IPS-11a (cell line): Measurements from ENCODE around the gene PRKCB.
"Not testable (repeated sequence)": the region's sequence is repeated elsewhere in the genome, so short reads cannot be mapped to it uniquely, and the experiment has no call there.

Experiments used
- H3K4me3 ChIP-seq: one replicate; pipeline ENCODE4 v1.5.1; 2013; ENCODE audit warnings: low read depth, low read length, control low read depth

The PRKCB gene

GRCh38 chr16:24151482-24151939 is 315.7 kb downstream of the PRKCB start:
- no peak overlapping the region for H3K4me3 ChIP-seq

GRCh38 chr16:24152048-24152447 is 316.3 kb downstream of the PRKCB start:
- H3K4me3 ChIP-seq = not testable (repeated sequence)

- no peak overlapping the region for H3K4me3 ChIP-seq
These were observed 317.0 kb downstream of the PRKCB start for GRCh38 chr16:24152826-24153225.

- H3K4me3 ChIP-seq = no peak overlapping the region
These were observed 321.0 kb downstream of the PRKCB start for GRCh38 chr16:24156777-24157176.

- H3K4me3 ChIP-seq = no peak overlapping the region
These were observed 328.2 kb downstream of the PRKCB start for GRCh38 chr16:24163935-24164334.

- H3K4me3 ChIP-seq = no peak overlapping the region
These were observed 328.6 kb downstream of the PRKCB start for GRCh38 chr16:24164416-24164815.

- H3K4me3 ChIP-seq = no peak overlapping the region
These were observed 329.5 kb downstream of the PRKCB start for GRCh38 chr16:24165273-24165672.

GRCh38 chr16:24166661-24167528 is 331.1 kb downstream of the PRKCB start:
- H3K4me3 ChIP-seq = no peak overlapping the region

GRCh38 chr16:24168856-24169255 is 333.1 kb downstream of the PRKCB start:
- no peak overlapping the region for H3K4me3 ChIP-seq

- H3K4me3 ChIP-seq = no peak overlapping the region
These were observed 334.6 kb downstream of the PRKCB start for GRCh38 chr16:24170407-24170806.

- H3K4me3 ChIP-seq = no peak overlapping the region
These were observed 338.7 kb downstream of the PRKCB start for GRCh38 chr16:24174504-24174903.

GRCh38 chr16:24174957-24175356 is 339.2 kb downstream of the PRKCB start:
- H3K4me3 ChIP-seq = no peak overlapping the region

GRCh38 chr16:24178496-24178895 is 342.7 kb downstream of the PRKCB start:
- H3K4me3 ChIP-seq = no peak overlapping the region

GRCh38 chr16:24180451-24180850 is 344.7 kb downstream of the PRKCB start:
- no peak overlapping the region for H3K4me3 ChIP-seq

- no peak overlapping the region for H3K4me3 ChIP-seq
These were observed 352.3 kb downstream of the PRKCB start for GRCh38 chr16:24188021-24188542.

- H3K4me3 ChIP-seq = no peak overlapping the region
These were observed 353.1 kb downstream of the PRKCB start for GRCh38 chr16:24188751-24189318.

- H3K4me3 ChIP-seq = no peak overlapping the region
These were observed 354.2 kb downstream of the PRKCB start for GRCh38 chr16:24189941-24190340.

GRCh38 chr16:24191876-24192402 is 356.2 kb downstream of the PRKCB start:
- no peak overlapping the region for H3K4me3 ChIP-seq

GRCh38 chr16:24195221-24195620 is 359.4 kb downstream of the PRKCB start:
- H3K4me3 ChIP-seq = no peak overlapping the region

- H3K4me3 ChIP-seq = no peak overlapping the region
These were observed 363.2 kb downstream of the PRKCB start for GRCh38 chr16:24198807-24199533.

GRCh38 chr16:24203675-24204074 is 367.9 kb downstream of the PRKCB start:
- H3K4me3 ChIP-seq = no peak overlapping the region
